ENCODE measurements around the gene CEACAM19.
"Not testable (repeated sequence)": the region's sequence is repeated elsewhere in the genome, so short reads cannot be mapped to it uniquely, and the experiment has no call there.

CEACAM19 gene

GRCh38 chr19:44677019-44677811 is 5.9 kb downstream of the CEACAM19 start:
- DNase-seq (ENCODE audit: low read depth) = no peak

GRCh38 chr19:44680536-44680935 is 9.3 kb downstream of the CEACAM19 start:
- no peak for DNase-seq (ENCODE audit: low read depth)

- DNase-seq (ENCODE audit: low read depth) = no peak
These were observed 10.9 kb downstream of the CEACAM19 start for GRCh38 chr19:44681992-44682790.

GRCh38 chr19:44682807-44683206 is 11.5 kb downstream of the CEACAM19 start:
- DNase-seq (ENCODE audit: low read depth) = no peak

GRCh38 chr19:44683434-44684210 is 12.3 kb downstream of the CEACAM19 start:
- no peak for DNase-seq (ENCODE audit: low read depth)

- DNase-seq (ENCODE audit: low read depth) = not testable (repeated sequence)
These were observed 13.1 kb downstream of the CEACAM19 start for GRCh38 chr19:44684396-44684795.

GRCh38 chr19:44684892-44685863 is 13.9 kb downstream of the CEACAM19 start:
- DNase-seq (ENCODE audit: low read depth) = no peak

- no peak for DNase-seq (ENCODE audit: low read depth)
These were observed 14.6 kb downstream of the CEACAM19 start for GRCh38 chr19:44685877-44686276.

GRCh38 chr19:44686896-44687295 is 15.6 kb downstream of the CEACAM19 start:
- DNase-seq (ENCODE audit: low read depth) = no peak

GRCh38 chr19:44687888-44688287 is 16.6 kb downstream of the CEACAM19 start:
- no peak for DNase-seq (ENCODE audit: low read depth)

- DNase-seq (ENCODE audit: low read depth) = peak; percentile 65
These were observed 18.2 kb downstream of the CEACAM19 start for GRCh38 chr19:44689290-44690130.

- no peak for DNase-seq (ENCODE audit: low read depth)
These were observed 18.8 kb downstream of the CEACAM19 start for GRCh38 chr19:44690131-44690440.

GRCh38 chr19:44692379-44692721 is 21.1 kb downstream of the CEACAM19 start:
- no peak for DNase-seq (ENCODE audit: low read depth)

- DNase-seq (ENCODE audit: low read depth) = no peak
These were observed 22.9 kb downstream of the CEACAM19 start for GRCh38 chr19:44694184-44694579.

GRCh38 chr19:44696939-44697669 is 25.8 kb downstream of the CEACAM19 start:
- DNase-seq (ENCODE audit: low read depth) = no peak

- DNase-seq (ENCODE audit: low read depth) = no peak
These were observed 26.4 kb downstream of the CEACAM19 start for GRCh38 chr19:44697670-44698034.

GRCh38 chr19:44698492-44699201 is 27.4 kb downstream of the CEACAM19 start, which contains the start of gene CEACAM16:
CEACAM16 (plus strand) TSS chr19:44699151; CDS start chr19:44701457, 2,306 bp downstream.
- no peak for DNase-seq (ENCODE audit: low read depth)

- DNase-seq (ENCODE audit: low read depth) = no peak
These were observed 29.3 kb downstream of the CEACAM19 start for GRCh38 chr19:44700547-44700946.

- no peak for DNase-seq (ENCODE audit: low read depth)
These were observed 29.9 kb downstream of the CEACAM19 start for GRCh38 chr19:44701228-44701627.

All from CMK (cell line).